Fibroblast of mammary gland (primary cell): ENCODE measurements around the gene ERP27.

Source experiments
- DNase-seq: peaks from one replicate; pipeline ENCODE4 v3.0.0-alpha.2; 2010; ENCODE audit warnings: low read depth
- H3K4me3 ChIP-seq: 2 replicates; pipeline ENCODE4 v1.5.1; 2011; ENCODE audit warnings: low read depth, mild to moderate bottlenecking, low read length, moderate library complexity; ENCODE audit not compliant: control insufficient read depth
- TF ChIP-seq, protein P1 (sequence below): conservative IDR thresholded peaks from 2 replicates; pipeline ENCODE4 v1.5.1; 2011; ENCODE audit warnings: low read depth, low read length, inconsistent platforms; ENCODE audit not compliant: control insufficient read depth, insufficient read depth

The ERP27 gene

DNA sequence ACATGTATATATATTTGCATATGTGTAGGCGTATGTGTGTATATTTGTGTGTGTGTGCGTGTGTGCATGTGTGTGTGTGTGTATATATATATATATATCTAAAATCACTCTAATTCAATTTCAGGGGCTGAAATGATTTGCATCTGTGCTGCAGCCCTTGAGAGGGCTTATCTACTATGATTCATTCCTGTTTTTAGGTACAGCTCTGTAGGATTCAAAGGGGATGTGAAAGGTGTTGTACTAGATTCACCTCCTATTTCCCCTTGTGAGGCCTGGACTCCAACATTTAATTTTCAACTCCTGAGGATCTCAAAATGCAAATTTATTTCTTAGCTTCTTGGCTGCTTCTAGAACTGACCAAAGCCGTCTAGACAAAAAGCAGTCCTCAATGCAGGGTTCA is 11.1 kb downstream of the ERP27 start:
- no peak for DNase-seq
- no peak overlapping the region for H3K4me3 ChIP-seq
- TF ChIP-seq, protein P1, sequence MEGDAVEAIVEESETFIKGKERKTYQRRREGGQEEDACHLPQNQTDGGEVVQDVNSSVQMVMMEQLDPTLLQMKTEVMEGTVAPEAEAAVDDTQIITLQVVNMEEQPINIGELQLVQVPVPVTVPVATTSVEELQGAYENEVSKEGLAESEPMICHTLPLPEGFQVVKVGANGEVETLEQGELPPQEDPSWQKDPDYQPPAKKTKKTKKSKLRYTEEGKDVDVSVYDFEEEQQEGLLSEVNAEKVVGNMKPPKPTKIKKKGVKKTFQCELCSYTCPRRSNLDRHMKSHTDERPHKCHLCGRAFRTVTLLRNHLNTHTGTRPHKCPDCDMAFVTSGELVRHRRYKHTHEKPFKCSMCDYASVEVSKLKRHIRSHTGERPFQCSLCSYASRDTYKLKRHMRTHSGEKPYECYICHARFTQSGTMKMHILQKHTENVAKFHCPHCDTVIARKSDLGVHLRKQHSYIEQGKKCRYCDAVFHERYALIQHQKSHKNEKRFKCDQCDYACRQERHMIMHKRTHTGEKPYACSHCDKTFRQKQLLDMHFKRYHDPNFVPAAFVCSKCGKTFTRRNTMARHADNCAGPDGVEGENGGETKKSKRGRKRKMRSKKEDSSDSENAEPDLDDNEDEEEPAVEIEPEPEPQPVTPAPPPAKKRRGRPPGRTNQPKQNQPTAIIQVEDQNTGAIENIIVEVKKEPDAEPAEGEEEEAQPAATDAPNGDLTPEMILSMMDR: no peak

DNA sequence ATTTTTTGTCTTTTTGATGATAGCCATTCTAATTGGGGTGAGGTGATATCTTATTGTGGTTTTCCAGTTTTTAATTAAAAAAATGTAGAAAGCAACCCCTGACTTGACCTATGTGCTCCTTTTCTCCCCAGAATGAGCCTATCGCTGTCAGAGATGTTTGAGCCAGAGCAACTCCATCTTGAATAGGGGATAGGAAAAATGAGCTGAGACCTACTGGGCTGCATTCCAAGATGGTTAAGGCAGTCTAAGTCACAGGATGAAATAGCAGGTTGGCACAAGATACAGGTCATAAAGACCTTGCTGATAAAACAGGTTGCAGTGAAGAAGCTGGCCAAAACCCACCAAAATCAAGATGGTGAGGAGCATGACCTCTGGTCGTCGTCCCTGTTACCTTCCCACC is 13.8 kb downstream of the ERP27 start:
- no peak for DNase-seq
- TF ChIP-seq, protein P1: no peak
- H3K4me3 ChIP-seq: no peak overlapping the region

DNA sequence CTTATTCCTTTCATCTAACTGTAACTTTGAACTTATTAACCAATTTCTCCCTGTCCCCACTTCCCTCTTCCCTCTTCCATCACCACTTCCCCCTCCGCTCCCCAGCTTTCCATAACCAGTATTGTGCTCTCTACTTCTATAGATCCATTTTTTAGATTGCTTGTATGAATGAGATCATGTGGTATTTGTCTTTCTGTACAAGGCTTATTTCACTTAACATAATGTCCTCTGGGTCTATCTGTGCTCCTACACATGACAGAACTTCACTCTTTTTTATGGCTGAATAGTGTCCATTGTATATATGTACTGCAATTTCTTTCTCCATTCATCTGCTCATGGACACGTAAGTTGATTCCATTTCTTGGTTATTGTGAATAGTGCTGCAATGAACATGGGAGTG is 14.4 kb downstream of the ERP27 start:
- DNase-seq: no peak
- TF ChIP-seq, protein P1: no peak
- H3K4me3 ChIP-seq: no peak overlapping the region

DNA sequence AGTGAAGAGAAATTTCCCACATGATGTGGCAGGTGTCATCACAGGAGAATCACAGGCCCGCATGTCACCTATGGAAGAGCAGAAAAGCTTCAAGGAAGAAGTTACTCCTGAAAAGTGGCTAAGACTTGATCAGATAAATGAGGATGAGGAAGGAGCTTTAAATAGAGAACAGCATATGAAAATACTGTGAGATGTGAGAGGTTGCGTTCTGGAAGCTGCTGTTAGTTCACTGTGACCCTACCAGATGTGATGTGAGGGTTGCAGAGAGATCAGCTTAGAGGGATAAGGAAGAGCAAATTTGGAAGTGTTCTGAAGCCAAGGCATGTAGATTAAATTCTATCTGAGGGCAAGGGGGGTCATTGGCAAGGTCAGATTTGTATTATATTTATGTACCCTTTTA is 17.1 kb downstream of the ERP27 start:
- no peak overlapping the region for H3K4me3 ChIP-seq
- DNase-seq: no peak
- TF ChIP-seq, protein P1: no peak

DNA sequence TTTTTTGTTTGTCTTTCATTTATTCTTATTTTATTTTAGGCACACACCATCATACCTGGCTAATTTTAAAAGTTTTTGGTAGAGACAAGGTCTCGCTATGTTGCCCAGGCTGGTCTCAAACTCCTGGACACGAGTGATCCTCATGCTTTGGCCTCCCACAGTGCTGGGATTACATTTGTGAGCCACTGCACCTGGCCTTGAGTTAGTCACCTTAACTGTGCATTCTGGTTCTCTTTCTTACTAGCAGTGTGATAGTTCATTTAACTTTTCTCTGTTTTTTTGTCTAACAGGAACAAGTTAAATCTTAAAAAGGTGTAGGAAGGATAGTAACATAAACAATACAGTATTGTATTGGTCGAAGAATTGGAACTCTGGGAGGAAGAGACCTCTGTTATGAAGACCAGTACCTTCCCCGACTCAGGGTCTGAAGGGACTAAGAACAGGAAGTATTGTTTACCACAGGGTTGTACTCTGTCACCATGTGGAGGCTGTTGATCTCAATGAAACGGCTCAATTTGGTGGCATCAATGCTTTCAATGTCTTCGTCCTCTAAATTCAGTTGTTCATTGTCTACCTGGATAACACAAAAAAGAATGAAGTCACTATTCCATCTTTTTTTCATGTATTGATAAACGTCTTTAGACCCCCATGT is 17.7 kb downstream of the ERP27 start:
- TF ChIP-seq, protein P1: no peak
- DNase-seq: no peak
- no peak overlapping the region for H3K4me3 ChIP-seq

DNA sequence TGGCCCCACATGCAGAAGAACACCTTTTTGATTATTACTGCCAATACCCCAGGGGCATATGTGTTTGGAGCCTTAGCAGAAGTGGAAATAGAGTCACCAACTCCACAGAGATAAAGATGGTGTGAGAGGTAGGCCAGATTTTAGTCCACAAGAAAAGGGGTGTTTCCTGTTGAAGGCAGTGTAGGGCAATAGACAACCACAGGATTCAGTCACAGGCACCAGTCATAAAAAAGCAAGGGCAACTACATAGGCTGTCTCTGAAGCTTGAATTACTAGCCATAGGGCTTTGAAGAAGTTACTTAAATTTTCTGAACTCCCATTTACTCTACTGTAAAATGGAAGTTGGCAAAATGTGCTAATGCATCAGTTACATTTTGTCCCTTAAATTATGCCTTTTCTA is 18.9 kb downstream of the ERP27 start:
- DNase-seq: no peak
- no peak overlapping the region for H3K4me3 ChIP-seq
- TF ChIP-seq, protein P1: no peak

DNA sequence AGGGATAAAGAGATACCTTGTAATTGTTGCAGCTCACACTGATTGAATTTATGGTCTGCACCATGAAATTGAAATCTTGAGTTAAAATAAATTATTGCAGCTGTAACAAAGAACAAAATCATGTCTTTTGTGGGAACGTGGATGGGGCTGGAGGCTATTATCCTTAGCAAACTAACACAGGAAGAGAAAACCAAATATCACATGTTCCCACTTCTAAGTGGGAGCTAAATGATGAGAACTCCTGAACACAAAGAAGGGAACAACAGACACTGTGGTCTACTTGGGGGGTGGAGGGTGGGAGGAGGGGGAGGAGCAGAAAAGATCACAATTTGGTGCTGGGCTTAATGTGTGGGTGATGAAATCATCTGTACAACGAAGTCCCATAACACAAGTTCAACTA is 22.6 kb downstream of the ERP27 start:
- H3K4me3 ChIP-seq: no peak overlapping the region
- TF ChIP-seq, protein P1: no peak
- no peak for DNase-seq
